SU-DHL-6 (cell line): ENCODE results near the gene PLEKHS1.

Experiments used
- H2AFZ ChIP-seq: fragments of 200-600 bp; sonication (generic); 2 replicates; pipeline ENCODE4 v1.6.1; 2014; ENCODE audit warnings: low read depth, mild to moderate bottlenecking, moderate library complexity, mixed read lengths, antibody characterized with exemption, low read length; ENCODE audit not compliant: severe bottlenecking
- H3F3A ChIP-seq: fragments of 200-600 bp; shearing (Covaris generic); 2 replicates; pipeline ENCODE4 v1.6.0; 2016; ENCODE audit warnings: antibody characterized with exemption, mild to moderate bottlenecking; ENCODE audit not compliant: insufficient read depth
- H3K27ac ChIP-seq: fragments of 200-600 bp; sonication (generic); 2 replicates; pipeline ENCODE4 v1.5.1; 2016; ENCODE audit warnings: low read depth, mild to moderate bottlenecking, low read length, moderate library complexity, mixed read lengths
- H3K27me3 ChIP-seq: fragments of 200-600 bp; sonication (generic), shearing (Covaris generic); 2 replicates; pipeline ENCODE4 v1.6.0; 2014; ENCODE audit warnings: mild to moderate bottlenecking, low read length
- H3K36me3 ChIP-seq: fragments of 200-600 bp; sonication (generic); 2 replicates; pipeline ENCODE4 v1.6.1; 2014; ENCODE audit warnings: mild to moderate bottlenecking, low read length, mixed read lengths
- H3K4me2 ChIP-seq: fragments of 300-600, 200-600 bp; shearing (Covaris generic), sonication (generic); 2 replicates; pipeline ENCODE4 v1.6.0; 2014; ENCODE audit warnings: low read length, low read depth, mild to moderate bottlenecking; ENCODE audit not compliant: poor library complexity, severe bottlenecking
- H3K4me3 ChIP-seq: fragments of 200-600 bp; sonication (generic); 2 replicates; pipeline ENCODE4 v1.5.1; 2014; ENCODE audit warnings: antibody characterized with exemption, low read length, mild to moderate bottlenecking, mixed read lengths; ENCODE audit not compliant: insufficient read depth, poor library complexity, severe bottlenecking
- H3K79me2 ChIP-seq: fragments of 200-600 bp; sonication (generic); 2 replicates; pipeline ENCODE4 v1.6.1; 2014; ENCODE audit warnings: mild to moderate bottlenecking, low read length, moderate library complexity; ENCODE audit not compliant: insufficient read depth
- H3K9ac ChIP-seq: fragments of 200-600 bp; sonication (generic); 2 replicates; pipeline ENCODE4 v1.7.0; 2014; ENCODE audit warnings: mild to moderate bottlenecking, low read length
- H3K9me2 ChIP-seq: fragments of 200-600 bp; sonication (generic); replicated peaks from 2 replicates; pipeline ENCODE4 v1.6.1; 2014; ENCODE audit warnings: low read length; ENCODE audit not compliant: insufficient read depth
- H3K9me3 ChIP-seq: fragments of 200-600 bp; sonication (generic); 2 replicates; pipeline ENCODE4 v1.6.1; 2014; ENCODE audit warnings: low read length, mixed read lengths; ENCODE audit not compliant: insufficient read depth
- H4K20me1 ChIP-seq: fragments of 200-600 bp; sonication (generic); 2 replicates; pipeline ENCODE4 v1.6.1; 2014; ENCODE audit warnings: low read depth, mild to moderate bottlenecking, antibody characterized with exemption, low read length, moderate library complexity, mixed read lengths
- EZH2phosphoT487 ChIP-seq: fragments of 200-600 bp; sonication (generic), shearing (Covaris generic); conservative IDR thresholded peaks from 2 replicates; pipeline ENCODE4 v1.6.1; 2018; ENCODE audit warnings: mild to moderate bottlenecking, antibody characterized with exemption, low read length, moderate library complexity, mixed read lengths
- TF ChIP-seq, protein P1 (sequence below): fragments of 200-600 bp; sonication (generic); IDR thresholded peaks from one replicate; pipeline ENCODE4 v1.5.1; 2017; ENCODE audit warnings: antibody characterized with exemption, mild to moderate bottlenecking, low read length, moderate library complexity; ENCODE audit not compliant: insufficient read depth, poor library complexity, severe bottlenecking

The PLEKHS1 gene

DNA sequence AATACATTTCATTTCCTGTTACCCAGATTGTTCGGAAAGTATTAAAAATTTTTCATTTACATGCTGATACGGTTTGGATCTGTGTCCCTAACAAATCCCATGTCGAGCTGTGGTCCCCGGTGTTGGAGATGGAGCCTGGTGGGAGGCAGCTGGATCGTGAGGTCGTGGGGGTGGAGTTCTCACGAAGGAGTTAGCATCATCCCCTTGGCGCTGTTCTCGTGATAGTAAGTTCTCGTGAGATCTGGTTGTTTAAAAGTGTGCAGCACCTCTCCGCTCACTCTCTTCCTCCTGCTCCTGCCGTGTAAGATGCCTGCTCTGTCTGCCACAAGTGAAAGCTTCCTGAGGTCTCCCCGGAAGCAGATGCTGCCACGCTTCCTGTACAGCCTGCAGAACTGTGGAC lies 30.9 kb downstream of the PLEKHS1 start:
- Histone ChIP-seq H3K9me2 (no peaks in the 10 kb centered on the region), H3F3A (no peaks in the 10 kb centered on the region), H4K20me1 (no peaks in the 10 kb centered on the region), H3K4me2 (no peak overlapping the region), H3K4me3 (no peak overlapping the region), H3K9me3 (no peaks in the 10 kb centered on the region), H3K36me3 (no peaks in the 10 kb centered on the region), H2AFZ (no peak overlapping the region), H3K79me2 (no peaks in the 10 kb centered on the region), H3K9ac (no peak overlapping the region), H3K27ac (no peak overlapping the region), H3K27me3 (no peaks in the 10 kb centered on the region)
- no peak for TF ChIP-seq EZH2phosphoT487
- TF ChIP-seq, protein P1, sequence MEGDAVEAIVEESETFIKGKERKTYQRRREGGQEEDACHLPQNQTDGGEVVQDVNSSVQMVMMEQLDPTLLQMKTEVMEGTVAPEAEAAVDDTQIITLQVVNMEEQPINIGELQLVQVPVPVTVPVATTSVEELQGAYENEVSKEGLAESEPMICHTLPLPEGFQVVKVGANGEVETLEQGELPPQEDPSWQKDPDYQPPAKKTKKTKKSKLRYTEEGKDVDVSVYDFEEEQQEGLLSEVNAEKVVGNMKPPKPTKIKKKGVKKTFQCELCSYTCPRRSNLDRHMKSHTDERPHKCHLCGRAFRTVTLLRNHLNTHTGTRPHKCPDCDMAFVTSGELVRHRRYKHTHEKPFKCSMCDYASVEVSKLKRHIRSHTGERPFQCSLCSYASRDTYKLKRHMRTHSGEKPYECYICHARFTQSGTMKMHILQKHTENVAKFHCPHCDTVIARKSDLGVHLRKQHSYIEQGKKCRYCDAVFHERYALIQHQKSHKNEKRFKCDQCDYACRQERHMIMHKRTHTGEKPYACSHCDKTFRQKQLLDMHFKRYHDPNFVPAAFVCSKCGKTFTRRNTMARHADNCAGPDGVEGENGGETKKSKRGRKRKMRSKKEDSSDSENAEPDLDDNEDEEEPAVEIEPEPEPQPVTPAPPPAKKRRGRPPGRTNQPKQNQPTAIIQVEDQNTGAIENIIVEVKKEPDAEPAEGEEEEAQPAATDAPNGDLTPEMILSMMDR: no peak

DNA sequence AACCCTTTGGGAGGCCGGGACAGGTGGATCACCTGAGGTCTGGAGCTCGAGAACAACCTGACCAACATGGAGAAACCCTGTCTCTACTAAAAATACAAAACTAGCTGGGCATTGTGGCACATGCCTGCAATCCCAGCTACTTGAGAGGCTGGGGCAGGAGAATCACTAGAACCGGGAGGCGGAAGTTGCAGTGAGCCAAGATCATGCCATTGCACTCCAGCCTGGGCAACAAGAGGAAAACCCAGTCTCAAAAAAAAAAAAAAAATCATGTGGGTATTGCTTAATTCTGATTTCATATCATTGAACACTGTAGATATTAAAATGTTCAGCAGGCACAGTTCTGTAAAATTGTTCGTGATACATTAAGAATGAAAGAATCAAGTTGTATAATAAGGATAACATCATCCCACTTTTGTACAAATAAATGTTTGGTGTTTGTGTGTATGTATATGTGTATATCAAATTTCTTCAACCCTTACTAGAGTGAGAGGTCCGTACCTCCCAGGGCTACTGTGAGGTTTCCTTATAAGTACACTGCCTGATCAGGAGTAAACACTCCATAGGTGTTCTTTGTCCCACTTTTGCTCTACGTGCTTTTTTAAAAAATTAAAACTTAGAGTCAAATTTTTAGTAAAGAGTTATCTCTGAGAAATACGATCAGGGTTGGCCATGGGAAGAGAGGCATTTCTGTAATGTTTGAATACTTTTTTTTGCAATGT lies 31.7 kb downstream of the PLEKHS1 start:
- Histone ChIP-seq H3K4me3 (no peak overlapping the region), H3K79me2 (no peaks in the 10 kb centered on the region)
- TF ChIP-seq, protein P1: no peak
- TF ChIP-seq EZH2phosphoT487: no peak

DNA sequence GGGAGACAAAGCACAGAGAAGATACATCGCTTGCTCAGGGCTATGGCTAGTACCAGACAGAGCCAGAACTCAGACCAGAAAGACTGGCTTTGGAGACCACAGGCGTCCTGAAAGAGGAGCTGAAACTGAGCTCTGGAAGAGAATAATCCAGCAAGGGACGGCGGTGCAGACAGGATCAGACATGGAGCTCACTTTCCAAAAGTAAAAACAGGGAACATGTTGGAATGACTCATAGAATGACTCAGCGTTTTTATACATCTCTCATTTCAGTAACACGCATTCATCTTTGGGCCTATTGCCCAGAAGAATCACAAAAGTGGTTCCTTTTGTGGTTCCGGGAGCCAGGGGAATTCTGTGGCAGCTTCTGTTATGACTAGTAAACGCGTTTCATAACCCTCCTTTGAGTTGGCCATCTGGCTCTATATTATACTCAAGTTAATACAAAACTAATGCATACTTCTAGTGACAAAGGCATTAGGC lies 37.2 kb downstream of the PLEKHS1 start:
- Histone ChIP-seq H3F3A (no peaks in the 10 kb centered on the region), H3K9me3 (no peaks in the 10 kb centered on the region), H3K36me3 (no peaks in the 10 kb centered on the region), H3K4me2 (no peak overlapping the region), H3K9ac (no peak overlapping the region), H4K20me1 (no peaks in the 10 kb centered on the region), H3K27ac (no peak overlapping the region), H3K27me3 (no peaks in the 10 kb centered on the region), H3K9me2 (no peaks in the 10 kb centered on the region), H2AFZ (no peak overlapping the region), H3K4me3 (no peak overlapping the region), H3K79me2 (no peaks in the 10 kb centered on the region)
- TF ChIP-seq, protein P1: no peak
- TF ChIP-seq EZH2phosphoT487: no peak

More for the DNA sequence above, 31.7 kb downstream of the PLEKHS1 start:
- Histone ChIP-seq H3K4me2 (no peak overlapping the region), H3F3A (no peaks in the 10 kb centered on the region), H3K36me3 (no peaks in the 10 kb centered on the region), H3K27me3 (no peaks in the 10 kb centered on the region), H3K9me3 (no peaks in the 10 kb centered on the region), H3K27ac (no peak overlapping the region), H3K9me2 (no peaks in the 10 kb centered on the region), H4K20me1 (no peaks in the 10 kb centered on the region), H2AFZ (no peak overlapping the region), H3K9ac (no peak overlapping the region)
